Measurements from ENCODE around the gene MRPS16.

MRPS16 gene

GRCh38 chr10:73246646-73247508, 5.6 kb downstream of the MRPS16 start, which contains the start of gene DNAJC9:
Gene DNAJC9, minus strand, starts transcription at chr10:73247255. Its CDS starts 66 bp downstream, at chr10:73247189.
- H3K4me1 Mint-ChIP-seq: peaks cover 63% of the 10 kb centered on the region
- peak; percentile 98 for DNase-seq
- H3K27me3 Mint-ChIP-seq (ENCODE audit: low read depth, poor library complexity): no peaks in the 10 kb centered on the region
- peaks cover 63% of the 10 kb centered on the region for H3K36me3 Mint-ChIP-seq (ENCODE audit: low read depth)
- H3K4me3 Mint-ChIP-seq: peak within 1 kb of the TSS; percentile 97
- TF ChIP-seq CTCF (IDR thresholded peaks at IDR 0.05): no peak
- H3K27ac Mint-ChIP-seq: peak within 1 kb of the TSS; percentile 99
- no peaks in the 10 kb centered on the region for H3K9me3 Mint-ChIP-seq

- no peak for DNase-seq
Measured at GRCh38 chr10:73246322-73246645, 6.2 kb downstream of the MRPS16 start.

GRCh38 chr10:73244866-73245477, 7.5 kb downstream of the MRPS16 start:
- DNase-seq: no peak
- H3K27ac Mint-ChIP-seq: peak overlapping the region; percentile 58
- no peaks in the 10 kb centered on the region for H3K27me3 Mint-ChIP-seq (ENCODE audit: low read depth, poor library complexity)

More at GRCh38 chr10:73246322-73246645, 6.2 kb downstream of the MRPS16 start:
- no peaks in the 10 kb centered on the region for H3K27me3 Mint-ChIP-seq (ENCODE audit: low read depth, poor library complexity)
- peaks cover 57% of the 10 kb centered on the region for H3K4me1 Mint-ChIP-seq
- no peaks in the 10 kb centered on the region for H3K9me3 Mint-ChIP-seq
- H3K36me3 Mint-ChIP-seq (ENCODE audit: low read depth): peaks cover 65% of the 10 kb centered on the region
- H3K27ac Mint-ChIP-seq: peak overlapping the region; percentile 99
- H3K4me3 Mint-ChIP-seq: peak overlapping the region; percentile 97
- no peak for TF ChIP-seq CTCF (IDR thresholded peaks at IDR 0.05)

GRCh38 chr10:73239908-73240307, 12.5 kb downstream of the MRPS16 start:
- TF ChIP-seq CTCF (IDR thresholded peaks at IDR 0.05): no peak
- Mint-ChIP-seq H3K36me3 (ENCODE audit: low read depth) (peaks cover 60% of the 10 kb centered on the region), H3K4me3 (no peak overlapping the region), H3K9me3 (no peaks in the 10 kb centered on the region), H3K4me1 (peaks cover 15% of the 10 kb centered on the region), H3K27me3 (ENCODE audit: low read depth, poor library complexity) (no peaks in the 10 kb centered on the region), H3K27ac (no peak overlapping the region)
- no peak for DNase-seq

More at GRCh38 chr10:73244866-73245477, 7.5 kb downstream of the MRPS16 start:
- H3K4me3 Mint-ChIP-seq: peak overlapping the region; percentile 97
- peaks cover 64% of the 10 kb centered on the region for H3K36me3 Mint-ChIP-seq (ENCODE audit: low read depth)
- no peaks in the 10 kb centered on the region for H3K9me3 Mint-ChIP-seq
- peaks cover 46% of the 10 kb centered on the region for H3K4me1 Mint-ChIP-seq
- no peak for TF ChIP-seq CTCF (IDR thresholded peaks at IDR 0.05)

GRCh38 chr10:73238990-73239566, 13.4 kb downstream of the MRPS16 start:
- no peaks in the 10 kb centered on the region for H3K27me3 Mint-ChIP-seq (ENCODE audit: low read depth, poor library complexity)
- no peak overlapping the region for H3K27ac Mint-ChIP-seq
- DNase-seq: no peak
- TF ChIP-seq CTCF (IDR thresholded peaks at IDR 0.05): no peak
- H3K36me3 Mint-ChIP-seq (ENCODE audit: low read depth): peaks cover 58% of the 10 kb centered on the region
- no peak overlapping the region for H3K4me3 Mint-ChIP-seq
- peaks cover 7% of the 10 kb centered on the region for H3K4me1 Mint-ChIP-seq
- H3K9me3 Mint-ChIP-seq: no peaks in the 10 kb centered on the region
